GM10266 (cell line): ENCODE results near the gene CSPG4.
"Not testable (repeated sequence)": the region's sequence is repeated elsewhere in the genome, so short reads cannot be mapped to it uniquely, and the experiment has no call there.

Experiments used
- DNase-seq: peaks from one replicate; pipeline ENCODE4 v3.0.0; 2012; ENCODE audit errors: extremely low spot score
- TF ChIP-seq, protein P1 (sequence below): IDR thresholded peaks from 2 replicates; pipeline ENCODE4 v1.5.1; 2012; ENCODE audit warnings: mild to moderate bottlenecking, low read depth; ENCODE audit not compliant: control insufficient read depth, insufficient read depth; ENCODE audit errors: missing control alignments

The CSPG4 gene

DNA sequence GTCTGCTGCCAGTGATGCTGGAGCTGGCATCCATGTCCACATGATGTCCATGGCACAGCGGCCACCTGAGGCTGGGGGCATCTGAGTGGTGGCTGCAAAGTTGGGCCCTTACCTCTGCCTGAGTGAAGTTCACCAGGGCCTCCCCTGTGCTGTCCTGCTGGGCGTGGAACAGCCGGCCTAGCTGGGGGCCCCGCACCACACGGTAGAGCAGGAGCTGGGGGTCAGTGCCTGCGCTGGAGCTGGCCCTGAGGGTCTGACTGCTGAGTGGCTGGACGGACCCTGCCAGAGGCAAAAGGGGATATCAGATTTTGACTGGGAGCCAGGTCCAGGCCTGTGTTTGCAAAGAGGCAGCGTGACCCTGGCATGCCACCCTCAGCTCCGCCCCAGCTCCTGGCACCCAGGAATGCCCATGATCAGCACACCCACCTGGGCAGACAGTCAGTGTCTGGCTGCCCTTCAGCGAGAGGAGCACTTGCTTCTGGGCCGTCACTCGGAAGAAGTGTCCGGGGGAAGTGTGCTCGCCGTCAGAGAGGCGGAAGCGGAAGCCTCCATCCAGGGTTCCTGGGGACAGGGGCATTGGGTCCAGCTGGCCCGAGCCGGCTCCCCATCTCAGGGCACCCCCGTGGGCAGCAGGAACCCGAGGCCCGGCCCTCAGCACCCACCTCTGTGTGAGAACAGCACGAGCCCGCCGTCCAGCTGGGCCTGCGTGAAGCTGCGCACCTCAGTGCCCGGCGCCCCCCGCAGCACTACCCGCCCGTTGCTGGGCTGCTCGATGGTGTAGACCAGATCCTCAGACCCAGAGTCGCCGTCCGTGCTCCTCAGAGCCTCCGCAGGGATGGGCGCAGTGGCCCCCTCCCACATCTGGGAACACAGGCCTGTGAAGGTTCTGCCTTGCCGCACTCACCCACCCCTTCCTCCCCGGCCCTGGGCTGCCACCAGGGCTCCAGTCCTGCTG lies 30.2 kb downstream of the CSPG4 start:
- no peak for DNase-seq
- TF ChIP-seq, protein P1, sequence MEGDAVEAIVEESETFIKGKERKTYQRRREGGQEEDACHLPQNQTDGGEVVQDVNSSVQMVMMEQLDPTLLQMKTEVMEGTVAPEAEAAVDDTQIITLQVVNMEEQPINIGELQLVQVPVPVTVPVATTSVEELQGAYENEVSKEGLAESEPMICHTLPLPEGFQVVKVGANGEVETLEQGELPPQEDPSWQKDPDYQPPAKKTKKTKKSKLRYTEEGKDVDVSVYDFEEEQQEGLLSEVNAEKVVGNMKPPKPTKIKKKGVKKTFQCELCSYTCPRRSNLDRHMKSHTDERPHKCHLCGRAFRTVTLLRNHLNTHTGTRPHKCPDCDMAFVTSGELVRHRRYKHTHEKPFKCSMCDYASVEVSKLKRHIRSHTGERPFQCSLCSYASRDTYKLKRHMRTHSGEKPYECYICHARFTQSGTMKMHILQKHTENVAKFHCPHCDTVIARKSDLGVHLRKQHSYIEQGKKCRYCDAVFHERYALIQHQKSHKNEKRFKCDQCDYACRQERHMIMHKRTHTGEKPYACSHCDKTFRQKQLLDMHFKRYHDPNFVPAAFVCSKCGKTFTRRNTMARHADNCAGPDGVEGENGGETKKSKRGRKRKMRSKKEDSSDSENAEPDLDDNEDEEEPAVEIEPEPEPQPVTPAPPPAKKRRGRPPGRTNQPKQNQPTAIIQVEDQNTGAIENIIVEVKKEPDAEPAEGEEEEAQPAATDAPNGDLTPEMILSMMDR = no peak

DNA sequence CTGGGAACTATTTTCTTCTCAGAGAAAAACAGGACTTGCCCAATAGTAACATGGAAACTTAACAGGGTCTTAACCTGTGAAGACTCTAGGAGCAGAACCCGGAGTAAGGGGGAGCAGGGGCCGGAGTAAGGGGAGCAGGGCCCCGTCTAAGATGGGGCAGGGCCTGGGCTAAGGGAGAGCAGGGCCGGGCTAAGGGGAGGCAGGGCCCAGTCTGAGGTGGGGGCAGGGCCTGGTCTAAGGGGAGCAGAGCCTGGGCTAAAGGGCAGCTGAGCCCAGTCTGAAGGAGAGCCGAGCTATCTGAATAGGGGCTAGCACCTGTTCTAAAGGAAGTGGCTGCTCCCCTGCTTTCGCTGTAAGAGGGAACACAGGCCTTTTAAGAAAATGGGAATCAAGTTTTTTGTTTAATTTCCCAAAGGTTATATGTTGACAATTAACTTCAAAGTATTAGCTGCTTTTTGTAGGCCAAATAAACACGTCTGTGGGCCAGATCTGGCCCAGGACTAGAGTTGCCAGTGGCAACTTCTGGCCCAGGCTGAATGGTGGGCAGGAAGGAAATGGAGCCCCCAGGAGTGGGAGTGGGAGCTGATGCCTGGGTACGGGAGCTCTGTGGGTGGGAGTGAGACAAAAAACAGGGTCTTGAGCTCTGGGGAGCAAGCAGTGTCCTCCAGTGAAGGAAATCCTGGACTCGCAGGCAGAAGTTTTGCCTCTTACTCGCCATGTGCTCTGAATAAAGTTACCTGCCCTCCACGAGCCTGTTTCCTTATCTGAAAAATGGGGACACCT lies 32.5 kb downstream of the CSPG4 start:
- DNase-seq = no peak
- TF ChIP-seq, protein P1 = no peak

DNA sequence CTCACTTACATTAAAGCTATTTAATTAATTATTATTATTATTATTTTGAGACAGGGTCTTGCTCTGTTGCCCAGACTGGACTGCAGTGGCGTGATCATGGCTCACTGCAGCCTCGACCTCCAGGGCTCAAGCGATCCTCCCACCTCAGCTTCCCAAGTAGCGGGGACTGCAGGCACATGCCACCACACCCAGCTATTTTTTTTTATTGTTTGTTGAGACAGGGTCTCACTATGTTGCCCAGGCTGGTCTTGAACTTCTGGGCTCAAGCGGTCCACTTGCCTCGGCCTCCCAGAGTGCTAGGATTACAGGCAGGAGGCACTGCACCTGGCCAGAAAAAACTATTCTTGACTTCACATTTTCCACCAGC lies 34.3 kb downstream of the CSPG4 start:
- DNase-seq = not testable (repeated sequence)

DNA sequence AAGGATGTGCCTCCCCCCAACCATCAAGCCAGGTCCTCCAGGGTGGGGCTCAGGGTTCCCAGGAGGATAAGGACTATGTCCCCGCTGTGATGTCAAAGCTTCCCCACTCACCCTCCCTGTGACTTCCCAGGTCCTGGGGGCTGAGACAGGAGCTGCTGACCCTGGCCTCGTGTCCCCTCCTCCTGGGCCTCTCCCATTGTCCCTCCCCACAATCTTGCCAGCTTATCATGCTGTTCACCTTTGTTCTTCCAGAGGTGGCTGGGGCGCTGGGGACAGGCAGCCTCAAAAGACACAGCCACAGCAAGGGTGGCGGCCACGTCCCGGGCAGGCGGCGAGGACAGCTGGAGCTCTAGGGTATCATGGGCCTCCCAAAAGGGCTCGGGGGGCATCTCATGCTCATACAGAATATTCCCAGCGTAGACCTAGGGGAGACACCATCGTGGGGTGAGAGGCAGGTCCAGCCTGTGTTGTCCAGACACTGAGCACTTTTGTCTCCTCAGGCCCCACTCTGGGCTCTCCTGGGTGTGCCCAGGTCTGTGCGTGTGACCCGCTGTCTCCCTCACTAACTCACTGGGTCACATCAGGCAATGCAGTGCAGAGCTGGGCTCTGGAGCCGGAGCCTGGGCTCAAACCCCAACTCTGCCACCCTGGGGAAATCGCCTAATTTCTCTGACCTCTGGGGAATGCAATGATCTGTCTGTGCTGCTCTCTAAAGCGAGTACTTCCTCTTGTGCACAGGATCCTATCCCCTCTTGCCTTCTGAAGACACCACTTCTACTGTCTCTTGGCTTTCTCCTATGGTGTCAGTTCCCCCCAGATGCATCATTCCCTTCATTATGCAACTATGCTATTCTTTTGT lies 35.0 kb downstream of the CSPG4 start:
- DNase-seq = no peak
- TF ChIP-seq, protein P1 = no peak

DNA sequence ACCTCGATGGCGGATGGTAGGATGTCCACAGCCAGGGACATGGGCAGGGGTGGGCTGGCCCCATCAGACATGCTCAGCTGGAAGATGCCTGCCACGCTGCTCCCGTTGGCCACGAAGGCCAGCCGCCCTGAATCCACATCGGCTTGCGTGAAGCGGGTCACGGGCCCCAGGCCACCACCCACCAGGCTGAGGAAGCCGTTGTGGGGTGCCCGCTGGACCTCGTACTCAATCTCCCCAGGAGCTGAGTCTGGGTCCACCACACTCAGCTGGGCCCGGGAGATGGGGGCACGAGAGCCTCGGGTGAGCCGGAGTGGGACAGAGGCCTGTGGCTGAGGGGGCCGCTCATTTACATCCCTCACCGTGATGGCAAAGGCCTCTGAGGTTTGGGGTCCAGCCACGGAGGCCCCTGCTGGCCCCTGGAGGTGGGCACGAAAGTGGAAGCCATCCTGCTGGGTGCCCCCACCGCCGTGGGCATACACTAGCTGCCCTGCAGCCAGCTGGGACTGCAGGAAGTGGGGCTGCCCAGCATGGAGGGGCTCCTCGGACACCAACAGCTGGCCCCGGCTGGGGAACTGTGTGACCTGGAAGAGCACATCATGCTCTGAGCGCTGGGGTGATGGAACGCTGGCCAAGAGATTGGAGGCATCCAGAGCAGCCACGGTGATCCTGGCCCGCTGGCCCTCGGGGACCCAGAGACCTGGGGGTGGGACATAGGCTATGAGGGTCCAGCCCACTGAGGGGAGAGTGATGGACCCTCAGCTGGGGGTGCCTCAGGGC lies 35.8 kb downstream of the CSPG4 start:
- DNase-seq = no peak
- TF ChIP-seq, protein P1 = no peak

DNA sequence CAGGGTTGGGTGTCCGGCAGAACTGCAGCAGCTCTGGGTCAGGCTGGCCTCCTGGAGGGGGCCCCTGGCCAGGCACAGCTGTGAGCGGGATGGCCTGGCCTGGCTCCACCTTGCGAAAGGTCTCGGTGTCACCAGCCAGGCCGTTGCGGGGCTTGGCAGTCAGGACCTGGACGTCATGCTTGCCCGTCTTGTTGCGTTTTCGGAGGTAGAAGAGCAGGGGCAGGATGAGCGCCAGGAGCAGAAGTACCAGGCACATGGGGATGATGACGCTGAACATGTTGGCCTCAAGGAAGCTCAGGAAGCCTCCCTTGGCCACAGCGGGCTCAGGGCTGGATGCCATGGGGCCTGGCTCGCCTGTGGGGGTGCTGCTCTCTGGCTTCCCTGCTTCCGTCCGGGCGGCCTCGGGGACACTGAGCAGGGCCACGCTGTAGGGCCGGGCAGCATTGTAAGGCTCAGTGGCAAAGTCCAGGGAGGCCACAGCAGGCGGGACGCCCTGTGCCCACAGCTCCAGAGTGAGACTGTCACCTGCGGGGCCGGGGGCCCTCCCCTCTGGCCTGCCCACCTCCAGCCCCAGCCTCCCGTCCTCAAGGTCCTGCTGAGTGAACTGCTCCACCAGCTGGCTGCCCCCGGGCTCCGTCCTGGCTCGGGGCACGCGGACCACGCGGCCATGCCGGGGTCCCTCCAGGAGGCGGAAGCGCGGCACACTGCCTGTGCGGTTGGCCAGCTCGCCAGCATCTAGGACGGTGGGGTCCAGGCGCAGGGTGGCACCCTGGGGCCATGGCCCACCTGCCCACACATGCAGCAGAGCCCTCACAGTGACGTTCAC lies 36.9 kb downstream of the CSPG4 start:
- TF ChIP-seq, protein P1 = no peak
- DNase-seq = no peak
